ENCODE data around the gene ARHGDIG.

- TF ChIP-seq, protein P1, sequence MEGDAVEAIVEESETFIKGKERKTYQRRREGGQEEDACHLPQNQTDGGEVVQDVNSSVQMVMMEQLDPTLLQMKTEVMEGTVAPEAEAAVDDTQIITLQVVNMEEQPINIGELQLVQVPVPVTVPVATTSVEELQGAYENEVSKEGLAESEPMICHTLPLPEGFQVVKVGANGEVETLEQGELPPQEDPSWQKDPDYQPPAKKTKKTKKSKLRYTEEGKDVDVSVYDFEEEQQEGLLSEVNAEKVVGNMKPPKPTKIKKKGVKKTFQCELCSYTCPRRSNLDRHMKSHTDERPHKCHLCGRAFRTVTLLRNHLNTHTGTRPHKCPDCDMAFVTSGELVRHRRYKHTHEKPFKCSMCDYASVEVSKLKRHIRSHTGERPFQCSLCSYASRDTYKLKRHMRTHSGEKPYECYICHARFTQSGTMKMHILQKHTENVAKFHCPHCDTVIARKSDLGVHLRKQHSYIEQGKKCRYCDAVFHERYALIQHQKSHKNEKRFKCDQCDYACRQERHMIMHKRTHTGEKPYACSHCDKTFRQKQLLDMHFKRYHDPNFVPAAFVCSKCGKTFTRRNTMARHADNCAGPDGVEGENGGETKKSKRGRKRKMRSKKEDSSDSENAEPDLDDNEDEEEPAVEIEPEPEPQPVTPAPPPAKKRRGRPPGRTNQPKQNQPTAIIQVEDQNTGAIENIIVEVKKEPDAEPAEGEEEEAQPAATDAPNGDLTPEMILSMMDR (IDR thresholded peaks at IDR 0.05; ENCODE audit: low read length): no peak
- no peak for TF ChIP-seq EZH2 (optimal IDR thresholded peaks at IDR 0.05; ENCODE audit: low read depth, low read length)
These were observed 12.8 kb downstream of the ARHGDIG start for GRCh38 chr16:293043-293775.

Data from MM.1S (cell line).